SK-N-SH treated with all-trans-retinoic acid at 6 μM for 48 hours (cell line): Measurements from ENCODE around the gene FHOD3.

ENCODE experiments used
- ATAC-seq: fragments of 200-7000 bp; cut with Tn5 transposase; 3 replicates; pipeline ENCODE4 v1.9.1; 2020; ENCODE audit warnings: mild to moderate bottlenecking, moderate library complexity
- ARNTL ChIP-seq: fragments of 450-650 bp; formaldehyde crosslinking; IDR thresholded peaks from 2 replicates; pipeline ENCODE4 v1.5.0; 2020; ENCODE audit warnings: low read depth, mild to moderate bottlenecking, moderate library complexity, borderline replicate concordance
- BACH2 ChIP-seq: fragments of 250-450 bp; sonication (Bioruptor Pico); IDR thresholded peaks from 2 replicates; pipeline ENCODE4 v1.9.0; 2021; ENCODE audit warnings: mild to moderate bottlenecking, borderline replicate concordance
- CREB5 ChIP-seq: fragments of 250-450 bp; sonication (Bioruptor Pico); IDR thresholded peaks from 2 replicates; pipeline ENCODE4 v1.5.1; 2020; ENCODE audit warnings: low read depth, mild to moderate bottlenecking, moderate library complexity
- CSDC2 ChIP-seq: fragments of 250-450 bp; sonication (Bioruptor Pico); IDR thresholded peaks from 2 replicates; pipeline ENCODE4 v1.5.0; 2020; ENCODE audit warnings: mild to moderate bottlenecking, moderate library complexity
- CSRNP3 ChIP-seq: fragments of 250-450 bp; sonication (Bioruptor Pico); IDR thresholded peaks from 2 replicates; pipeline ENCODE4 v1.5.1; 2021; ENCODE audit warnings: mild to moderate bottlenecking, moderate library complexity
- ESRRG ChIP-seq: fragments of 250-450 bp; sonication (Bioruptor Pico); IDR thresholded peaks from 2 replicates; pipeline ENCODE4 v1.6.1; 2021; ENCODE audit warnings: mild to moderate bottlenecking
- PATZ1 ChIP-seq: fragments of 250-450 bp; sonication (Bioruptor Pico); IDR thresholded peaks from 2 replicates; pipeline ENCODE4 v1.8.0; 2020; ENCODE audit warnings: mild to moderate bottlenecking, moderate library complexity, borderline replicate concordance
- POU6F1 ChIP-seq: fragments of 250-450 bp; sonication (Bioruptor Pico); IDR thresholded peaks from 2 replicates; pipeline ENCODE4 v1.8.0; 2021; ENCODE audit warnings: low read depth, mild to moderate bottlenecking, moderate library complexity, borderline replicate concordance
- RARB ChIP-seq: fragments of 250-450 bp; sonication (Bioruptor Pico); IDR thresholded peaks from 2 replicates; pipeline ENCODE4 v1.8.0; 2021; ENCODE audit warnings: mild to moderate bottlenecking, moderate library complexity
- SNAI2 ChIP-seq: fragments of 250-450 bp; sonication (Bioruptor Pico); IDR thresholded peaks from 2 replicates; pipeline ENCODE4 v1.5.0; 2020; ENCODE audit warnings: mild to moderate bottlenecking, moderate library complexity
- TCF4 ChIP-seq: fragments of 250-450 bp; sonication (Bioruptor Pico); IDR thresholded peaks from 2 replicates; pipeline ENCODE4 v1.8.0; 2021; ENCODE audit warnings: mild to moderate bottlenecking, moderate library complexity, borderline replicate concordance
- TOX ChIP-seq: fragments of 250-450 bp; sonication (Bioruptor Pico); IDR thresholded peaks from 2 replicates; pipeline ENCODE4 v1.8.0; 2021; ENCODE audit warnings: mild to moderate bottlenecking, moderate library complexity, borderline replicate concordance
- ZC3H10 ChIP-seq: fragments of 250-450 bp; sonication (Bioruptor Pico); IDR thresholded peaks from 2 replicates; pipeline ENCODE4 v1.5.1; 2021; ENCODE audit warnings: mild to moderate bottlenecking, moderate library complexity
- ZFP3 ChIP-seq: fragments of 250-450 bp; sonication (Bioruptor Pico); IDR thresholded peaks from 2 replicates; pipeline ENCODE4 v1.5.0; 2020; ENCODE audit warnings: mild to moderate bottlenecking, moderate library complexity
- ZFP30 ChIP-seq: fragments of 450-650 bp; formaldehyde crosslinking; IDR thresholded peaks from 2 replicates; pipeline ENCODE4 v1.5.0; 2022; ENCODE audit warnings: mild to moderate bottlenecking, moderate library complexity
- ZNF70 ChIP-seq: fragments of 450-650 bp; formaldehyde crosslinking; IDR thresholded peaks from 2 replicates; pipeline ENCODE4 v1.5.0; 2020; ENCODE audit warnings: mild to moderate bottlenecking, moderate library complexity
- ZNF8 ChIP-seq: fragments of 450-650 bp; formaldehyde crosslinking; IDR thresholded peaks from 2 replicates; pipeline ENCODE4 v1.5.0; 2020; ENCODE audit warnings: mild to moderate bottlenecking, moderate library complexity

Gene FHOD3

GRCh38 chr18:36296650-36297416 is 680 bp upstream of the FHOD3 start:
- peak; percentile 87 for ATAC-seq
- TF ChIP-seq ZFP3 (CRISPR knock-in tag) (no peak), BACH2 (CRISPR knock-in tag) (no peak), PATZ1 (CRISPR knock-in tag) (no peak), ARNTL (CRISPR knock-in tag) (no peak), CSRNP3 (CRISPR knock-in tag) (no peak), CREB5 (CRISPR knock-in tag) (no peak), ESRRG (CRISPR knock-in tag) (no peak), RARB (CRISPR knock-in tag) (no peak), TOX (CRISPR knock-in tag) (no peak), CSDC2 (CRISPR knock-in tag) (no peak), ZNF8 (CRISPR knock-in tag) (no peak), TCF4 (CRISPR knock-in tag) (no peak), ZNF70 (CRISPR knock-in tag) (no peak)

GRCh38 chr18:36298126-36298741 is 721 bp downstream of the FHOD3 start:
- peak; percentile 30 for ATAC-seq
- no peak for TF ChIP-seq ZFP30 (CRISPR knock-in tag)
- TF ChIP-seq CREB5 (CRISPR knock-in tag): no peak
- no peak for TF ChIP-seq CSRNP3 (CRISPR knock-in tag)
- no peak for TF ChIP-seq CSDC2 (CRISPR knock-in tag)
- TF ChIP-seq SNAI2 (CRISPR knock-in tag): no peak
- TF ChIP-seq ZC3H10 (CRISPR knock-in tag): no peak
- no peak for TF ChIP-seq ZFP3 (CRISPR knock-in tag)
- no peak for TF ChIP-seq ESRRG (CRISPR knock-in tag)
- TF ChIP-seq PATZ1 (CRISPR knock-in tag): no peak
- no peak for TF ChIP-seq POU6F1
- no peak for TF ChIP-seq ARNTL (CRISPR knock-in tag)
- TF ChIP-seq ZNF70 (CRISPR knock-in tag): no peak
- TF ChIP-seq ZNF8 (CRISPR knock-in tag): no peak
